ENCODE results near the gene CBX8. TPM values are rescaled to one million over a fixed set of nuclear protein-coding genes. Genes with fewer than 3 reads are reported as not detected.

Gene CBX8
- total RNA-seq, 4 donors from 2014 or later = 1.7 to 7.5 (median 2.6) TPM

- Histone ChIP-seq H3K9me3 (no peaks in the 10 kb centered on the region), H3K27me3 (peaks cover 0 to 80% (median 49%) of the 10 kb centered on the region in 4 donors), H3K4me3 (no peak overlapping the region), H3K4me1 (peaks cover 9 to 22% (median 21%) of the 10 kb centered on the region in 4 donors), H3K27ac (replicated peaks in 1 of 4) (no peak overlapping the region), H3K36me3 (no peaks in the 10 kb centered on the region)
- no peak for DNase-seq (ENCODE audit: extremely low spot score)
- WGBS = 13% methylated on average over 6 of the region's 22 CpGs
- TF ChIP-seq POLR2A (IDR thresholded peaks at IDR 0.05; ENCODE audit: low read depth) (no peak), EP300 (IDR thresholded peaks at IDR 0.05) (no peak), CTCF (IDR thresholded peaks at IDR 0.05) (no peak), POLR2AphosphoS5 (IDR thresholded peaks at IDR 0.05) (no peak)
- intact Hi-C loops (cut with DNase I) = no loop called here
Measured at GRCh38 chr17:79746889-79747507, 49.9 kb downstream of the CBX8 start.

- no peaks in the 10 kb centered on the region for H3K9me3 ChIP-seq
- intact Hi-C loops (cut with DNase I) = no loop called here
- no peak overlapping the region for H3K4me3 ChIP-seq
- no peak overlapping the region for H3K27ac ChIP-seq (replicated peaks in 1 of 4)
- H3K4me1 ChIP-seq = peaks cover 14 to 29% (median 28%) of the 10 kb centered on the region in 4 donors
- H3K27me3 ChIP-seq = peaks cover 0 to 80% (median 49%) of the 10 kb centered on the region in 4 donors
- 55% methylated on average over 5 of the region's 6 CpGs for WGBS
- no peak for DNase-seq (ENCODE audit: extremely low spot score)
- no peaks in the 10 kb centered on the region for H3K36me3 ChIP-seq
- no peak for TF ChIP-seq POLR2AphosphoS5 (IDR thresholded peaks at IDR 0.05)
- TF ChIP-seq CTCF (IDR thresholded peaks at IDR 0.05) = no peak
- no peak for TF ChIP-seq POLR2A (IDR thresholded peaks at IDR 0.05; ENCODE audit: low read depth)
- TF ChIP-seq EP300 (IDR thresholded peaks at IDR 0.05) = no peak
Measured at GRCh38 chr17:79745641-79746105, 51.2 kb downstream of the CBX8 start.

GRCh38 chr17:79743614-79744013 lies 53.3 kb downstream of the CBX8 start:
- TF ChIP-seq EP300 (IDR thresholded peaks at IDR 0.05) (no peak), CTCF (IDR thresholded peaks at IDR 0.05) (no peak), POLR2AphosphoS5 (IDR thresholded peaks at IDR 0.05) (no peak), POLR2A (IDR thresholded peaks at IDR 0.05; ENCODE audit: low read depth) (no peak)
- intact Hi-C loops (cut with DNase I) = no loop called here
- H3K36me3 ChIP-seq = no peaks in the 10 kb centered on the region
- no peaks in the 10 kb centered on the region for H3K9me3 ChIP-seq
- H3K27me3 ChIP-seq = peaks cover 0 to 80% (median 44%) of the 10 kb centered on the region in 4 donors
- peaks cover 14 to 29% (median 28%) of the 10 kb centered on the region in 4 donors for H3K4me1 ChIP-seq
- WGBS = 95% methylated on average over 5 of the region's 5 CpGs
- H3K27ac ChIP-seq (replicated peaks in 1 of 4) = no peak overlapping the region
- no peak overlapping the region for H3K4me3 ChIP-seq
- DNase-seq (ENCODE audit: extremely low spot score) = no peak

- H3K4me1 ChIP-seq = peaks cover 14 to 23% (median 23%) of the 10 kb centered on the region in 4 donors
- no peak overlapping the region for H3K27ac ChIP-seq (replicated peaks in 1 of 4)
- H3K27me3 ChIP-seq = peaks cover 0 to 80% (median 38%) of the 10 kb centered on the region in 4 donors
- H3K36me3 ChIP-seq = no peaks in the 10 kb centered on the region
- H3K4me3 ChIP-seq = no peak overlapping the region
- TF ChIP-seq POLR2AphosphoS5 (IDR thresholded peaks at IDR 0.05) (no peak), EP300 (IDR thresholded peaks at IDR 0.05) (no peak), POLR2A (IDR thresholded peaks at IDR 0.05; ENCODE audit: low read depth) (no peak)
- intact Hi-C loops (cut with DNase I) = no loop called here
- no peak for DNase-seq (ENCODE audit: extremely low spot score)
- no peaks in the 10 kb centered on the region for H3K9me3 ChIP-seq
- 100% methylated on average over 1 of the region's 7 CpGs for WGBS
Measured at GRCh38 chr17:79742951-79743476, 53.9 kb downstream of the CBX8 start.

- Histone ChIP-seq H3K9me3 (no peaks in the 10 kb centered on the region), H3K27me3 (peaks cover 0 to 80% (median 33%) of the 10 kb centered on the region in 4 donors), H3K36me3 (no peaks in the 10 kb centered on the region), H3K27ac (replicated peaks in 1 of 4) (no peak overlapping the region), H3K4me3 (no peak overlapping the region), H3K4me1 (peaks cover 12 to 18% (median 18%) of the 10 kb centered on the region in 4 donors)
- DNase-seq (ENCODE audit: extremely low spot score) = no peak
- TF ChIP-seq POLR2A (IDR thresholded peaks at IDR 0.05; ENCODE audit: low read depth) = no peak
- 100% methylated on average over 1 of the region's 1 CpG for WGBS
- intact Hi-C loops (cut with DNase I) = no loop called here
Measured at GRCh38 chr17:79742589-79742918, 54.3 kb downstream of the CBX8 start.

Other genes starting within 250 kb of the CBX8 start
- 10 to 100 TPM in 3 of 4 donors, 1 to 10 TPM in 1; 3.4 to 43.8 (median 17.2) TPM for gene RBFOX3, start 186.0 kb downstream of the CBX8 start, total RNA-seq
- gene ENPP7, start 66.1 kb downstream of the CBX8 start, total RNA-seq = not detected
- gene CBX2, start 18.9 kb downstream of the CBX8 start, total RNA-seq = 1 to 10 TPM in 3 of 4 donors, under 1 TPM in 1; 0.66 to 2.8 (median 1.5) TPM
- 10 to 100 TPM in 3 of 4 donors, 1 to 10 TPM in 1; 6.6 to 14.1 (median 12.3) TPM for gene CBX4, start 42.4 kb upstream of the CBX8 start, total RNA-seq
- gene TBC1D16, start 238.8 kb upstream of the CBX8 start, total RNA-seq = 10 to 100 TPM; 30.3 to 37.4 (median 33.2) TPM
- gene CCDC40, start 239.6 kb upstream of the CBX8 start, total RNA-seq = 1 to 10 TPM; 4.9 to 9.5 (median 7.8) TPM